Prostate gland (tissue), 2 donors: ENCODE results near the gene RBM47. TPM values are rescaled to one million over a fixed set of nuclear protein-coding genes. Genes with fewer than 3 reads are reported as not detected.

Experiments
- DNase-seq: peaks from one replicate; pipeline ENCODE4 v3.0.0-alpha.2; 2019; ENCODE audit warnings: low spot score
- H3K27ac ChIP-seq, 2 donors: fragments of 200-600 bp; sonication (generic); 2 replicates each; pipeline ENCODE4 v1.5.1; 2017 to 2019
- H3K27me3 ChIP-seq: fragments of 200-600 bp; sonication (generic); replicated peaks from 2 replicates; pipeline ENCODE4 v1.5.1; 2019; ENCODE audit not compliant: insufficient read depth
- H3K36me3 ChIP-seq, 2 donors: fragments of 200-600 bp; sonication (generic); 1 replicate in 1 of 2; 2 replicates in 1 of 2; pipeline versions ENCODE4 v1.5.1 to v1.8.1; 2017 to 2019
- H3K4me1 ChIP-seq: fragments of 200-600 bp; sonication (generic); replicated peaks from 2 replicates; pipeline ENCODE4 v1.5.1; 2019
- H3K4me3 ChIP-seq, 2 donors: fragments of 200-600 bp; sonication (generic); 2 replicates each; pipeline ENCODE4 v1.5.1; 2017 to 2019
- H3K9me3 ChIP-seq: fragments of 200-600 bp; sonication (generic); 2 replicates; pipeline ENCODE4 v1.5.1; 2017
- POLR2A ChIP-seq: fragments of 450-650 bp; IDR thresholded peaks from one replicate; pipeline ENCODE4 v1.6.1; 2016; ENCODE audit warnings: antibody characterized with exemption, mild to moderate bottlenecking
- POLR2AphosphoS5 ChIP-seq: sonication (generic); formaldehyde crosslinking; IDR thresholded peaks from one replicate; pipeline ENCODE4 v1.6.1; 2017; ENCODE audit warnings: antibody characterized with exemption
- WGBS: methylation state at CpG from one replicate; pipeline ENCODE4 v1.1.5; 2018; 5-methylcytosine and 5-hydroxymethylcytosine counted together
- intact Hi-C: fragments of 100-400 bp; cut with DNase I; formaldehyde crosslinking; loops from one replicate; pipeline ENCODE4 v1.14.2; 2022
- total RNA-seq, 2 donors: library from RNA; depleted of rRNA; stranded (reverse); fragments of >200 nt; gene quantifications; one replicate each; pipeline ENCODE4 v1.1.0, GENCODE V29; 2016
- TF ChIP-seq, protein P1 (sequence below), 4 experiments: fragments of 200-600 bp in 2 of 4; fragments of 450-650 bp in 2 of 4; sonication (generic) in 2 of 4; IDR thresholded peaks; 1 replicate in 3 of 4; 2 replicates in 1 of 4; pipeline ENCODE4 v1.5.1; 2016 to 2019; ENCODE audit warnings: antibody characterized with exemption in 4 of 4, mild to moderate bottlenecking in 2 of 4, moderate library complexity in 2 of 4

The RBM47 gene
- total RNA-seq, 2 donors from 2014 or later: 241 to 302 TPM

DNA sequence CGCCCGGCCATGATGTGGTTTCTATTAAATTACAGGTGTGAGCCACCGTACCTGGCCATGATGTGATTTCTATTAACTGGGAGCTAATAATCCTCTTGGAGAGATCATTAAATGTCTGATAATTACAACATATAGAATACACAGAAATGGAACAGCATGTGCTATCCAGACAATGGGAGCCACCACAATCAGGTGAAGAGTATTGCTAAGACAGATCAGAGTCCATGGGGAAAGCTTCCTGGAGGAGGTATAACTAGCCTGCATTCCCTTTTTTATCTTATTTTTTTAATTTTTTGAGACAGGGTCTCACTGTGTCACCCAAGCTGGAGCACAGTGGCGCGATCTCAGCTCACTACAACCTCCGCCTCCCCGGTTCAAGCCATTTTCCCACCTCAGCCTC, 147.7 kb downstream of the RBM47 start:
- no peak overlapping the region for H3K4me3 ChIP-seq
- H3K4me1 ChIP-seq: no peaks in the 10 kb centered on the region
- H3K27me3 ChIP-seq: no peaks in the 10 kb centered on the region
- DNase-seq: no peak
- no peak overlapping the region for H3K27ac ChIP-seq
- intact Hi-C loops: no loop called here
- no peaks in the 10 kb centered on the region for H3K9me3 ChIP-seq
- TF ChIP-seq POLR2A (no peak), POLR2AphosphoS5 (no peak)
- TF ChIP-seq, protein P1, sequence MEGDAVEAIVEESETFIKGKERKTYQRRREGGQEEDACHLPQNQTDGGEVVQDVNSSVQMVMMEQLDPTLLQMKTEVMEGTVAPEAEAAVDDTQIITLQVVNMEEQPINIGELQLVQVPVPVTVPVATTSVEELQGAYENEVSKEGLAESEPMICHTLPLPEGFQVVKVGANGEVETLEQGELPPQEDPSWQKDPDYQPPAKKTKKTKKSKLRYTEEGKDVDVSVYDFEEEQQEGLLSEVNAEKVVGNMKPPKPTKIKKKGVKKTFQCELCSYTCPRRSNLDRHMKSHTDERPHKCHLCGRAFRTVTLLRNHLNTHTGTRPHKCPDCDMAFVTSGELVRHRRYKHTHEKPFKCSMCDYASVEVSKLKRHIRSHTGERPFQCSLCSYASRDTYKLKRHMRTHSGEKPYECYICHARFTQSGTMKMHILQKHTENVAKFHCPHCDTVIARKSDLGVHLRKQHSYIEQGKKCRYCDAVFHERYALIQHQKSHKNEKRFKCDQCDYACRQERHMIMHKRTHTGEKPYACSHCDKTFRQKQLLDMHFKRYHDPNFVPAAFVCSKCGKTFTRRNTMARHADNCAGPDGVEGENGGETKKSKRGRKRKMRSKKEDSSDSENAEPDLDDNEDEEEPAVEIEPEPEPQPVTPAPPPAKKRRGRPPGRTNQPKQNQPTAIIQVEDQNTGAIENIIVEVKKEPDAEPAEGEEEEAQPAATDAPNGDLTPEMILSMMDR (IDR thresholded peaks at IDR 0.05): no peak
- no peaks in the 10 kb centered on the region for H3K36me3 ChIP-seq
- 93% methylated on average over 7 of the region's 7 CpGs for WGBS

DNA sequence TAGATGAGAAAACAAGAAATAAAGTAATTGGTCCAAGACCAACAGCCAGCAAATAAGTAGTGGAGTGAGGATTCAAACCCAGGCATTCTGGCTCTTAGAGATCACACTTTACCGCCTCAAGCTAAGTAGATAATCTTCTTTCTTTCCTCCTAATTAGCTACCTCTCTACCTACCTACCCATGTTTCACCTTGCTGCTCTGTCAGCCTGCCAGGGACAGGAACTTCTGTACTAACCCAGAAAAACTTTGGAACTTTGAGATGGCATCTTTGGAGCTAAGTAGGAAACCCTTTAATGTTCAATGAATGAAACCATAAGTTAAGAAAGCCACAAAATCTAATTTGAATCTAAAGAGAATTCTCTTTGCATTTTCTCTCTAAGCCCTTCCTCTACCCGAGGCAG, 149.4 kb downstream of the RBM47 start:
- intact Hi-C loops: no loop called here
- no peak for TF ChIP-seq POLR2A
- TF ChIP-seq POLR2AphosphoS5: no peak
- TF ChIP-seq, protein P1 (IDR thresholded peaks at IDR 0.05): no peak
- no peak overlapping the region for H3K27ac ChIP-seq
- no peaks in the 10 kb centered on the region for H3K27me3 ChIP-seq
- WGBS: 71% methylated on average over 2 of the region's 2 CpGs
- no peaks in the 10 kb centered on the region for H3K36me3 ChIP-seq
- no peaks in the 10 kb centered on the region for H3K9me3 ChIP-seq
- DNase-seq: no peak
- no peaks in the 10 kb centered on the region for H3K4me1 ChIP-seq
- H3K4me3 ChIP-seq: no peak overlapping the region

DNA sequence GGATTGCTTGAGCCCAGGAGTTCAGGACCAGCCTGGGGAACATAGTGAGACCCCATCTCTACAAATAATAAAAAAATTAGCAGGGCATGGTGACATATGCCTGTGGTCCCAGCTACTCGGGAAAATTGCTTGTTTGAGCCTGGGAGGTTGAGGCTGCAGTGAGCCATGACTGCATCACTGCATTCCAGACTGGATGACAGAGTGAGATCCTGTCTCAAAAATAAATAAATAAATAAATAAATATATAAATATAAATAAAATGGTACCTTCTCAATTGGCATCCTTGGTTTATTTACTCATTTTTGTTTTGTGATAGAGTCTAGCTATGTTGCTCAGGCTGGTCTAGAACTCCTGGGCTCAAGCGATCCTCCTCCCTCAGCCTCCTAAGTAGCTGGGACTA, 150.3 kb downstream of the RBM47 start:
- Histone ChIP-seq H3K27ac (no peak overlapping the region), H3K36me3 (no peaks in the 10 kb centered on the region), H3K27me3 (no peaks in the 10 kb centered on the region), H3K4me1 (no peaks in the 10 kb centered on the region), H3K9me3 (no peaks in the 10 kb centered on the region), H3K4me3 (no peak overlapping the region)
- TF ChIP-seq POLR2AphosphoS5 (no peak), POLR2A (no peak)
- TF ChIP-seq, protein P1 (IDR thresholded peaks at IDR 0.05): no peak
- 67% methylated on average over 2 of the region's 2 CpGs for WGBS
- no peak for DNase-seq
- intact Hi-C loops: no loop called here

DNA sequence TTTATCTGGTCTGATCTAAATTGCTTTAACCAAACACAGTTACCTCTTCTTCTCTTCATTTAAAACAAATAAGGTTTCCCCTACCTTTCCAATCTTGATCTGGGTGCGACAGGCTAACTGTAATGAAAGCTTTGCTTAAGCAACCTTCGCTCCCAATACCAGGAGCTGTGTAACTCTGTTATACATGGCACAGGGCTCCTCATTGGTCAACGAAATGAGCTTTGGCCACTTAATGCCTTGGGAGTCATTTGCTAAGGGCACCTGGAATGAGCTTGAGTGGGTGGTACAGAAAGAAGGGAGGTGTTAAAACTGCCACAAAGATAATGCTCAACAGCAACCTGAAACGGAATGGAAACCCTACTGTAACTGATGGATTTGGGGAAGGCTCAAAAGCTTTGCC, 154.1 kb downstream of the RBM47 start:
- no peak overlapping the region for H3K27ac ChIP-seq
- H3K36me3 ChIP-seq: no peaks in the 10 kb centered on the region
- TF ChIP-seq POLR2AphosphoS5 (no peak), POLR2A (no peak)
- TF ChIP-seq, protein P1 (IDR thresholded peaks at IDR 0.05): no peak
- no peaks in the 10 kb centered on the region for H3K27me3 ChIP-seq
- 71% methylated on average over 4 of the region's 4 CpGs for WGBS
- H3K4me1 ChIP-seq: no peaks in the 10 kb centered on the region
- DNase-seq: no peak
- no peak overlapping the region for H3K4me3 ChIP-seq
- intact Hi-C loops: no loop called here
- no peaks in the 10 kb centered on the region for H3K9me3 ChIP-seq

DNA sequence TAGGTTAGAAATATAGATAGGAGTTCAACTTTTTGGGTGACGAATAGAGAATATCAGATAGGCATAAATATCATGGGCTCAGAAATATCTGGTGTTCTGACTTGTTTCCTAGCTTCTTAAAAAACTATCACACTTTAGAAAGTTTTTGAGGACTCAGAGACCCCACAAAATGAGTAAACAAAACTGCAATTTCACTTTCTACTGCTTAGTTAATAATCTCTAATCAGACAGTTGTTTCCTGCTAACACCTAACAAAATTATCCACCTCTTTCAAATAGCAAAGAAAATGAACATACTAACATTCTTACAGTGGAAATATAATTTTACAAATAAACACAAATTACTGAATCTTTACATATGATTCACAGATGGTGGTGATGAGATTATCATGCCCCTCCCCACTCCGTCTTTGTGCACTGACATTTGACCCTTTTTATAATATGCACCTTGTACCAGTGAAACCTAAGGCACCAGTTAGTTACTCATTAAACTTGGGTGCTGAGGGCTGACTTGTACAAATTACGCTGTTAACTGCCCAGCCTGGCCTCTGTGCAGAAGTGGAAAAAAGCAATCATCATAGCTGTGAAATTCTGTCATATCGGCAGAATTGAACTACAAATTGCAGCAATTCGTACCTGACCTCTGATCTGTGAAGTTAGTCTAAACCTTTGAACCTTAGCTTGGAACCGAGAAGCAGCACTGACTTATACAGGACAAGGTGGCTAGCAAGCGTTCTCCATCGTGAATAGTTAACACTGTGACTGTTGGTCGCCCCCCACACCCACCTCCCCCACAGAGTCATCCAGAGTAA, 155.9 kb downstream of the RBM47 start:
- Histone ChIP-seq H3K27ac (no peak overlapping the region), H3K36me3 (no peaks in the 10 kb centered on the region), H3K4me3 (no peak overlapping the region), H3K9me3 (no peaks in the 10 kb centered on the region), H3K27me3 (no peaks in the 10 kb centered on the region), H3K4me1 (no peaks in the 10 kb centered on the region)
- no peak for DNase-seq
- no peak for TF ChIP-seq POLR2A
- TF ChIP-seq, protein P1 (IDR thresholded peaks at IDR 0.05): no peak
- intact Hi-C loops: no loop called here
- 73% methylated on average over 9 of the region's 9 CpGs for WGBS
